Activated CD4-positive, alpha-beta T cell treated with anti-CD3 and anti-CD28 coated beads, Interleukin-2, amount 50 U/mL, for 1 hour (primary cell): Measurements from ENCODE around the gene FGF14.

Source experiments
- DNase-seq: peaks from one replicate; pipeline ENCODE4 v3.0.0-alpha.2; 2020

FGF14 gene

GRCh38 chr13:101835920-101836319, 565.9 kb downstream of the FGF14 start:
- DNase-seq: no peak

GRCh38 chr13:101833671-101834070, 568.2 kb downstream of the FGF14 start:
- no peak for DNase-seq

GRCh38 chr13:101830035-101830434, 571.8 kb downstream of the FGF14 start:
- no peak for DNase-seq

GRCh38 chr13:101829484-101829883, 572.4 kb downstream of the FGF14 start:
- no peak for DNase-seq

- no peak for DNase-seq
These were observed 573.7 kb downstream of the FGF14 start for GRCh38 chr13:101828119-101828518.

- no peak for DNase-seq
These were observed 584.0 kb downstream of the FGF14 start for GRCh38 chr13:101817898-101818297.

GRCh38 chr13:101811881-101812280, 590.0 kb downstream of the FGF14 start:
- DNase-seq: no peak

- DNase-seq: no peak
These were observed 590.5 kb downstream of the FGF14 start for GRCh38 chr13:101811284-101811839.

GRCh38 chr13:101799196-101799595, 602.7 kb downstream of the FGF14 start:
- no peak for DNase-seq

- no peak for DNase-seq
These were observed 603.4 kb downstream of the FGF14 start for GRCh38 chr13:101798437-101798836.

- no peak for DNase-seq
These were observed 606.4 kb downstream of the FGF14 start for GRCh38 chr13:101795460-101795859.

- DNase-seq: no peak
These were observed 606.8 kb downstream of the FGF14 start for GRCh38 chr13:101795025-101795424.

- no peak for DNase-seq
These were observed 609.7 kb downstream of the FGF14 start for GRCh38 chr13:101792189-101792588.

- no peak for DNase-seq
These were observed 616.0 kb downstream of the FGF14 start for GRCh38 chr13:101785858-101786257.

GRCh38 chr13:101784313-101784712, 617.5 kb downstream of the FGF14 start:
- no peak for DNase-seq

- DNase-seq: no peak
These were observed 618.3 kb downstream of the FGF14 start for GRCh38 chr13:101783554-101783953.

GRCh38 chr13:101780211-101780610, 621.6 kb downstream of the FGF14 start:
- no peak for DNase-seq

GRCh38 chr13:101779147-101779546, 622.7 kb downstream of the FGF14 start:
- no peak for DNase-seq

- DNase-seq: no peak
These were observed 626.6 kb downstream of the FGF14 start for GRCh38 chr13:101775267-101775666.

- no peak for DNase-seq
These were observed 627.5 kb downstream of the FGF14 start for GRCh38 chr13:101774393-101774792.

- DNase-seq: no peak
These were observed 628.8 kb downstream of the FGF14 start for GRCh38 chr13:101773062-101773461.

- DNase-seq: no peak
These were observed 634.7 kb downstream of the FGF14 start for GRCh38 chr13:101767131-101767530.

GRCh38 chr13:101763191-101763590, 638.7 kb downstream of the FGF14 start:
- DNase-seq: no peak

GRCh38 chr13:101757446-101758039, 644.3 kb downstream of the FGF14 start:
- no peak for DNase-seq

GRCh38 chr13:101755228-101755887, 646.5 kb downstream of the FGF14 start:
- no peak for DNase-seq
